HepG2 (cell line): Measurements from ENCODE around the gene CD7. TPM values are rescaled to one million over a fixed set of nuclear protein-coding genes. Genes with fewer than 3 reads are reported as not detected.

Source experiments
- AKAP8 ChIP-seq: sonication (generic); formaldehyde crosslinking; IDR thresholded peaks from 2 replicates; pipeline ENCODE4 v1.5.1; 2020; ENCODE audit warnings: mild to moderate bottlenecking, missing genetic modification reagents
- ESRRA ChIP-seq: sonication (generic); formaldehyde crosslinking; IDR thresholded peaks from 2 replicates; pipeline ENCODE4 v1.5.1; 2020; ENCODE audit warnings: mild to moderate bottlenecking, low read depth, missing genetic modification reagents
- FOSL1 ChIP-seq: sonication (generic); formaldehyde crosslinking; IDR thresholded peaks from 2 replicates; pipeline ENCODE4 v1.9.0; 2021; ENCODE audit warnings: missing genetic modification reagents, borderline replicate concordance
- HMGA1 ChIP-seq: sonication (generic); formaldehyde crosslinking; conservative IDR thresholded peaks from 2 replicates; pipeline ENCODE4 v1.4.0; 2020; ENCODE audit warnings: missing genetic modification reagents
- KLF13 ChIP-seq: sonication (generic); formaldehyde crosslinking; IDR thresholded peaks from 2 replicates; pipeline ENCODE4 v1.4.0; 2020; ENCODE audit warnings: mild to moderate bottlenecking, missing genetic modification reagents
- NKX3-1 ChIP-seq: sonication (generic); formaldehyde crosslinking; IDR thresholded peaks from 2 replicates; pipeline ENCODE4 v1.5.0; 2020; ENCODE audit warnings: missing genetic modification reagents
- NR2C2 ChIP-seq: sonication (generic); formaldehyde crosslinking; IDR thresholded peaks from 2 replicates; pipeline ENCODE4 v1.4.0; 2020; ENCODE audit warnings: missing genetic modification reagents, mild to moderate bottlenecking, moderate library complexity, borderline replicate concordance
- PRMT3 ChIP-seq: sonication (generic); formaldehyde crosslinking; IDR thresholded peaks from 2 replicates; pipeline ENCODE4 v1.8.1; 2022; ENCODE audit warnings: low read depth, mild to moderate bottlenecking, moderate library complexity, missing genetic modification reagents, borderline replicate concordance
- RBAK ChIP-seq: sonication (generic); formaldehyde crosslinking; IDR thresholded peaks from 2 replicates; pipeline ENCODE4 v1.5.1; 2020; ENCODE audit warnings: mild to moderate bottlenecking, missing genetic modification reagents
- SALL2 ChIP-seq: sonication (generic); formaldehyde crosslinking; IDR thresholded peaks from 2 replicates; pipeline ENCODE4 v1.8.1; 2023; ENCODE audit warnings: mild to moderate bottlenecking, missing genetic modification reagents, inconsistent platforms
- SMAD3 ChIP-seq: sonication (generic); formaldehyde crosslinking; IDR thresholded peaks from 2 replicates; pipeline ENCODE4 v1.4.0; 2020; ENCODE audit warnings: missing genetic modification reagents
- SMC3 ChIP-seq: IDR thresholded peaks from 2 replicates; pipeline ENCODE4 v1.6.1; 2011; ENCODE audit warnings: low read length, improper control_type of control experiment
- ZEB1 ChIP-seq: IDR thresholded peaks from 2 replicates; pipeline ENCODE4 v1.6.1; 2012; ENCODE audit warnings: mild to moderate bottlenecking, low read depth, inconsistent platforms; ENCODE audit not compliant: insufficient replicate concordance
- ZNF343 ChIP-seq: sonication (generic); formaldehyde crosslinking; IDR thresholded peaks from 2 replicates; pipeline ENCODE4 v1.4.0; 2020; ENCODE audit warnings: mild to moderate bottlenecking, missing genetic modification reagents
- ZNF776 ChIP-seq: sonication (generic); formaldehyde crosslinking; IDR thresholded peaks from 2 replicates; pipeline ENCODE4 v1.4.0; 2020; ENCODE audit warnings: mild to moderate bottlenecking, missing genetic modification reagents
- polyA plus RNA-seq, 8 experiments: library from polyadenylated mRNA; depleted of rRNA in 3 of 8; stranded (reverse) in 7 of 8; unstranded in 1 of 8; fragments of >200 nt; fragmentation: Illumina TruSeq in 4 of 8; extraction: Trizol in 4 of 8; gene quantifications; 2 replicates each; pipeline versions ENCODE4 v1.2.1 to v1.2.3, GENCODE V29; 2011 to 2016; ENCODE audit warnings: low read depth in 4 of 8, missing spikeins in 1 of 8, mixed read lengths in 1 of 8; ENCODE audit not compliant: insufficient read depth in 1 of 8
- total RNA-seq, 5 experiments: library from RNA; depleted of rRNA; stranded (reverse); fragments of >200 nt; fragmentation: Illumina TruSeq; extraction: Trizol; gene quantifications; 2 replicates each; pipeline ENCODE4 v1.2.3, GENCODE V29; 2016; ENCODE audit warnings: low read depth in 1 of 5
- TF ChIP-seq, protein P1 (sequence below): IDR thresholded peaks from 2 replicates; pipeline ENCODE4 v1.6.1; 2012; ENCODE audit warnings: low read depth, low read length, improper control_type of control experiment
- TF ChIP-seq, protein P2 (sequence below): sonication (generic); formaldehyde crosslinking; IDR thresholded peaks from 2 replicates; pipeline ENCODE4 v1.4.0; 2020; ENCODE audit warnings: mild to moderate bottlenecking, missing genetic modification reagents
- TF ChIP-seq, protein P3 (sequence below): sonication (generic); formaldehyde crosslinking; IDR thresholded peaks from 2 replicates; pipeline ENCODE4 v1.8.1; 2023; ENCODE audit warnings: missing genetic modification reagents, inconsistent platforms, borderline replicate concordance
- TF ChIP-seq, protein P4 (sequence below): sonication (generic); formaldehyde crosslinking; IDR thresholded peaks from 2 replicates; pipeline ENCODE4 v1.8.0; 2022; ENCODE audit warnings: missing genetic modification reagents, low read depth, mild to moderate bottlenecking, borderline replicate concordance
- TF ChIP-seq, protein P5 (sequence below): sonication (generic); formaldehyde crosslinking; IDR thresholded peaks from 2 replicates; pipeline ENCODE4 v1.4.0; 2020; ENCODE audit warnings: mild to moderate bottlenecking, low read depth, missing genetic modification reagents
- TF ChIP-seq, protein P6 (sequence below): sonication (generic); formaldehyde crosslinking; IDR thresholded peaks from 2 replicates; pipeline ENCODE4 v1.5.0; 2020; ENCODE audit warnings: mild to moderate bottlenecking, low read depth, missing genetic modification reagents, borderline replicate concordance

Gene CD7
- total and polyA plus RNA-seq, 2 of the 13 experiments (the other 11 are each of a cell fraction or from before 2014, with no cell fraction given), result 67.6 to 76.4 TPM

DNA sequence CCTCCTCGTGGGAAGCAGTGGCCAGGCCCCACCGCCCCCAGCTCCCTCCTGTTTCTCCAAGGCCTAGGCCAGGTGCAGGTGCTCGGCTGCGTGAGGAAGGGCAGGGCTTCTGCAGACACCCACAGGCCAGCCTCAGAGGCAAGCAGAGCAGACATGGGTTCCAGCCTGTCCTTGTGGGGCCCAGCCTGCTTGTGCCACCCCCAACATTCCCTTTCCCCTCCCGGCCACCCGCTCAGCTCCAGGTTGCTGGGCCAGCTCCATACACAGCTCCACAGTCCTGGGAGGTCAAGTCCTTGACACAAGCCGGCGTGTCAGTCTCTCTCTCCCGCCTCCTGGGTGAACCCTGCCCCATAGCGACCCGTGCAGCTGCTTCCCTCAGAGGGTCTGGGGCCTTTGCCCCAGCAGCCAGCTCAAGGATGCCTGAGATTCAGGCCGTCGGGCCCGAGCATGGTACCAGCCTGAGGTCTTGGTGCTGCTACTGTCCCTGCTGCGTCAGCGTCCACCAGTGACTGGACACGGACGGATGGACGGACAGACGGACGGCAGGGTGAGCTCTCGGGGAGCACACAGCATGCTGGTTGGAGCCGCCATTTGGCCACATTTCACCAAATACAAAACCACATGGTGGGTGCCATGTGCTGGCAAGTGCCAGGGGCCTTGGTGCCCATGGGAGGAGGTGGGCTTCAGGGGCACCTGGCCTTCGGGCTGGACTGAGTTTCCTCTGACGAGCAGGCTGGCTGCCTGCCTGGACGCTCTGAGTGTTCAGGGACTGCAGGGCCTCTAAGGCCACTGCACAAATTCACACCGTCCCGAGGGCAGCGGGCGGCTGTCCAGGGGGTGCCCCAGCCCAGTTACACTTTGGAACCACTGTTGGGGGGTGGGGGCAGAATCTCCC, 8.1 kb upstream of the CD7 start (continued):
- TF ChIP-seq, protein P1, sequence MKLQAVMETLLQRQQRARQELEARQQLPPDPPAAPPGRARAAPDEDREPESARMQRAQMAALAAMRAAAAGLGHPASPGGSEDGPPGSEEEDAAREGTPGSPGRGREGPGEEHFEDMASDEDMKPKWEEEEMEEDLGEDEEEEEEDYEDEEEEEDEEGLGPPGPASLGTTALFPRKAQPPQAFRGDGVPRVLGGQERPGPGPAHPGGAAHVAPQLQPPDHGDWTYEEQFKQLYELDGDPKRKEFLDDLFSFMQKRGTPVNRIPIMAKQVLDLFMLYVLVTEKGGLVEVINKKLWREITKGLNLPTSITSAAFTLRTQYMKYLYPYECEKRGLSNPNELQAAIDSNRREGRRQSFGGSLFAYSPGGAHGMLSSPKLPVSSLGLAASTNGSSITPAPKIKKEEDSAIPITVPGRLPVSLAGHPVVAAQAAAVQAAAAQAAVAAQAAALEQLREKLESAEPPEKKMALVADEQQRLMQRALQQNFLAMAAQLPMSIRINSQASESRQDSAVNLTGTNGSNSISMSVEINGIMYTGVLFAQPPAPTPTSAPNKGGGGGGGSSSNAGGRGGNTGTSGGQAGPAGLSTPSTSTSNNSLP, result no peak
- TF ChIP-seq, protein P2, sequence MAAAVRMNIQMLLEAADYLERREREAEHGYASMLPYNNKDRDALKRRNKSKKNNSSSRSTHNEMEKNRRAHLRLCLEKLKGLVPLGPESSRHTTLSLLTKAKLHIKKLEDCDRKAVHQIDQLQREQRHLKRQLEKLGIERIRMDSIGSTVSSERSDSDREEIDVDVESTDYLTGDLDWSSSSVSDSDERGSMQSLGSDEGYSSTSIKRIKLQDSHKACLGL (CRISPR knock-in tag), result peak; percentile 82; the same call in 1 of the 2 replicates
- TF ChIP-seq AKAP8 (peak; percentile 68; the same call in 1 of the 2 replicates), ESRRA (CRISPR knock-in tag) (peak; percentile 98), SMC3 (no peak), NR2C2 (CRISPR knock-in tag) (peak; percentile 88), SALL2 (CRISPR knock-in tag) (peak; percentile 39; the same call in 1 of the 2 replicates), PRMT3 (CRISPR knock-in tag) (no peak), SMAD3 (CRISPR knock-in tag) (no peak; the same call in 1 of the 2 replicates), KLF13 (CRISPR knock-in tag) (peak; percentile 41; the same call in 1 of the 2 replicates), RBAK (CRISPR knock-in tag) (no peak), NKX3-1 (CRISPR knock-in tag) (no peak), ZNF343 (CRISPR knock-in tag) (peak; percentile 79; the same call in 1 of the 2 replicates), ZEB1 (no peak), HMGA1 (CRISPR knock-in tag) (no peak), ZNF776 (peak; percentile 70; the same call in 1 of the 2 replicates), FOSL1 (CRISPR knock-in tag) (no peak)
- TF ChIP-seq, protein P3, sequence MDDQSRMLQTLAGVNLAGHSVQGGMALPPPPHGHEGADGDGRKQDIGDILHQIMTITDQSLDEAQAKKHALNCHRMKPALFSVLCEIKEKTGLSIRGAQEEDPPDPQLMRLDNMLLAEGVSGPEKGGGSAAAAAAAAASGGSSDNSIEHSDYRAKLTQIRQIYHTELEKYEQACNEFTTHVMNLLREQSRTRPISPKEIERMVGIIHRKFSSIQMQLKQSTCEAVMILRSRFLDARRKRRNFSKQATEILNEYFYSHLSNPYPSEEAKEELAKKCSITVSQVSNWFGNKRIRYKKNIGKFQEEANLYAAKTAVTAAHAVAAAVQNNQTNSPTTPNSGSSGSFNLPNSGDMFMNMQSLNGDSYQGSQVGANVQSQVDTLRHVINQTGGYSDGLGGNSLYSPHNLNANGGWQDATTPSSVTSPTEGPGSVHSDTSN (CRISPR knock-in tag), result no peak
- TF ChIP-seq, protein P4, sequence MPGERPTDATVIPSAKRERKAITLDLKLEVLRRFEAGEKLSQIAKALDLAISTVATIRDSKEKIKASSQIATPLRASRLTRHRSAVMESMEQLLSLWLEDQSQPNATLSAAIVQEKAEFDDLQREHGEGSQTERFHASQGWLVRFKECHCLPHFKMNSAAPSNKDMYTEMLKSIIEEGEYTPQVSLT, result no peak
- TF ChIP-seq, protein P5, sequence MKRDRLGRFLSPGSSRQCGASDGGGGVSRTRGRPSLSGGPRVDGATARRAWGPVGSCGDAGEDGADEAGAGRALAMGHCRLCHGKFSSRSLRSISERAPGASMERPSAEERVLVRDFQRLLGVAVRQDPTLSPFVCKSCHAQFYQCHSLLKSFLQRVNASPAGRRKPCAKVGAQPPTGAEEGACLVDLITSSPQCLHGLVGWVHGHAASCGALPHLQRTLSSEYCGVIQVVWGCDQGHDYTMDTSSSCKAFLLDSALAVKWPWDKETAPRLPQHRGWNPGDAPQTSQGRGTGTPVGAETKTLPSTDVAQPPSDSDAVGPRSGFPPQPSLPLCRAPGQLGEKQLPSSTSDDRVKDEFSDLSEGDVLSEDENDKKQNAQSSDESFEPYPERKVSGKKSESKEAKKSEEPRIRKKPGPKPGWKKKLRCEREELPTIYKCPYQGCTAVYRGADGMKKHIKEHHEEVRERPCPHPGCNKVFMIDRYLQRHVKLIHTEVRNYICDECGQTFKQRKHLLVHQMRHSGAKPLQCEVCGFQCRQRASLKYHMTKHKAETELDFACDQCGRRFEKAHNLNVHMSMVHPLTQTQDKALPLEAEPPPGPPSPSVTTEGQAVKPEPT (CRISPR knock-in tag), result no peak
- TF ChIP-seq, protein P6, sequence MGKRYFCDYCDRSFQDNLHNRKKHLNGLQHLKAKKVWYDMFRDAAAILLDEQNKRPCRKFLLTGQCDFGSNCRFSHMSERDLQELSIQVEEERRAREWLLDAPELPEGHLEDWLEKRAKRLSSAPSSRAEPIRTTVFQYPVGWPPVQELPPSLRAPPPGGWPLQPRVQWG, result no peak
